H9 (cell line): ENCODE measurements around the gene ZNF750. TPM values are rescaled to one million over a fixed set of nuclear protein-coding genes. Genes with fewer than 3 reads are reported as not detected.

Source experiments
- DNase-seq: peaks from one replicate; pipeline ENCODE4 v3.0.0-alpha.2; 2017
- H2AFZ ChIP-seq: one replicate; pipeline ENCODE4 v1.6.1; 2013; ENCODE audit warnings: mild to moderate bottlenecking, low read length, control low read depth, moderate library complexity
- H2AK5ac ChIP-seq: 2 replicates; pipeline ENCODE4 v1.6.1; 2013; ENCODE audit warnings: low read length, control low read depth, mixed read lengths; ENCODE audit not compliant: insufficient read length
- H2BK120ac ChIP-seq: one replicate; pipeline ENCODE4 v1.6.1; 2013; ENCODE audit warnings: low read depth, mild to moderate bottlenecking, low read length, control low read depth, inconsistent platforms; ENCODE audit not compliant: poor library complexity, severe bottlenecking
- H2BK12ac ChIP-seq: 2 replicates; pipeline ENCODE4 v1.6.1; 2013; ENCODE audit warnings: low read length, control low read depth, mixed read lengths, low read depth; ENCODE audit not compliant: insufficient read length
- H2BK15ac ChIP-seq: 2 replicates; pipeline ENCODE4 v1.6.1; 2013; ENCODE audit warnings: low read depth, low read length, control low read depth
- H2BK20ac ChIP-seq: one replicate; pipeline ENCODE4 v1.6.1; 2013; ENCODE audit warnings: low read depth, mild to moderate bottlenecking, low read length, control low read depth, inconsistent platforms; ENCODE audit not compliant: poor library complexity, severe bottlenecking
- H2BK5ac ChIP-seq: 2 replicates; pipeline ENCODE4 v1.6.1; 2013; ENCODE audit warnings: low read length, control low read depth, mixed read lengths; ENCODE audit not compliant: insufficient read length
- H3K14ac ChIP-seq: 2 replicates; pipeline ENCODE4 v1.6.1; 2013; ENCODE audit warnings: low read length, control low read depth; ENCODE audit not compliant: insufficient read depth
- H3K18ac ChIP-seq: 2 replicates; pipeline ENCODE4 v1.6.1; 2013; ENCODE audit warnings: low read depth, mild to moderate bottlenecking, mixed read lengths, low read length, control low read depth; ENCODE audit not compliant: insufficient read length
- H3K23ac ChIP-seq: 2 replicates; pipeline ENCODE4 v1.6.1; 2013; ENCODE audit warnings: low read length, control low read depth, mixed read lengths, low read depth; ENCODE audit not compliant: insufficient read length
- H3K23me2 ChIP-seq: 2 replicates; pipeline ENCODE4 v1.6.1; 2013; ENCODE audit warnings: low read depth, mild to moderate bottlenecking, mixed read lengths, low read length, control low read depth; ENCODE audit not compliant: insufficient read length, poor library complexity, severe bottlenecking
- H3K27ac ChIP-seq: 2 replicates; pipeline ENCODE4 v1.5.1; 2013; ENCODE audit warnings: low read length, control low read depth, mixed read lengths, low read depth; ENCODE audit not compliant: insufficient read length
- H3K27me3 ChIP-seq: 2 replicates; pipeline ENCODE4 v1.6.1; 2013; ENCODE audit warnings: low read length, control low read depth, inconsistent platforms; ENCODE audit not compliant: insufficient read depth
- H3K4ac ChIP-seq: 2 replicates; pipeline ENCODE4 v1.6.1; 2013; ENCODE audit warnings: low read depth, mild to moderate bottlenecking, control low read depth, inconsistent platforms, low read length, moderate library complexity
- H3K4me1 ChIP-seq: 2 replicates; pipeline ENCODE4 v1.6.1; 2013; ENCODE audit warnings: low read length, control low read depth, inconsistent platforms; ENCODE audit not compliant: insufficient read depth
- H3K4me2 ChIP-seq: 2 replicates; pipeline ENCODE4 v1.6.1; 2013; ENCODE audit warnings: low read length, control low read depth, mixed read lengths; ENCODE audit not compliant: insufficient read length, insufficient read depth
- H3K56ac ChIP-seq: 2 replicates; pipeline ENCODE4 v1.6.1; 2013; ENCODE audit warnings: low read depth, mild to moderate bottlenecking, mixed read lengths, low read length, control low read depth; ENCODE audit not compliant: insufficient read length
- H3K79me1 ChIP-seq: 2 replicates; pipeline ENCODE4 v1.6.1; 2013; ENCODE audit warnings: low read depth, mild to moderate bottlenecking, moderate library complexity, low read length, control low read depth, inconsistent platforms; ENCODE audit not compliant: insufficient read depth, poor library complexity, severe bottlenecking
- H3K79me2 ChIP-seq: 2 replicates; pipeline ENCODE4 v1.6.1; 2013; ENCODE audit warnings: low read length, control low read depth, inconsistent platforms; ENCODE audit not compliant: insufficient read depth
- H3K9ac ChIP-seq: 2 replicates; pipeline ENCODE4 v1.6.1; 2013; ENCODE audit warnings: low read length, control low read depth, mixed read lengths; ENCODE audit not compliant: insufficient read length; ENCODE audit errors: extremely low read depth
- H3K9me3 ChIP-seq: one replicate; pipeline ENCODE4 v1.6.1; 2013; ENCODE audit warnings: low read depth, low read length, inconsistent platforms; ENCODE audit not compliant: control insufficient read depth
- H3T11ph ChIP-seq: one replicate; pipeline ENCODE4 v1.6.1; 2013; ENCODE audit warnings: mild to moderate bottlenecking, low read length, control low read depth, inconsistent platforms
- H4K20me1 ChIP-seq: one replicate; pipeline ENCODE4 v1.6.1; 2013; ENCODE audit not compliant: control insufficient read depth, insufficient read length, insufficient read depth
- H4K5ac ChIP-seq: 2 replicates; pipeline ENCODE4 v1.6.1; 2013; ENCODE audit warnings: low read depth, mild to moderate bottlenecking, mixed read lengths, low read length, control low read depth; ENCODE audit not compliant: insufficient read length
- H4K8ac ChIP-seq: replicated peaks from 2 replicates; pipeline ENCODE4 v1.6.1; 2013; ENCODE audit warnings: low read length, control low read depth, mixed read lengths, low read depth; ENCODE audit not compliant: insufficient read length
- H4K91ac ChIP-seq: 2 replicates; pipeline ENCODE4 v1.6.1; 2013; ENCODE audit warnings: low read depth, mild to moderate bottlenecking, moderate library complexity, mixed read lengths, low read length, control low read depth; ENCODE audit not compliant: insufficient read length
- H3K27ac Mint-ChIP-seq, 3 experiments: 2 replicates in 2 of 3; 3 replicates in 1 of 3; pipeline ENCODE4 v1.8.0; 2020 to 2021; ENCODE audit warnings: mixed read lengths in 3 of 3, mild to moderate bottlenecking in 1 of 3, moderate library complexity in 1 of 3
- H3K27me3 Mint-ChIP-seq: 2 replicates; pipeline ENCODE4 v1.8.0; 2021; ENCODE audit warnings: low read depth, mild to moderate bottlenecking, moderate library complexity, mixed read lengths
- H3K36me3 Mint-ChIP-seq, 3 experiments: 2 replicates in 2 of 3; 3 replicates in 1 of 3; pipeline ENCODE4 v1.8.0; 2020 to 2021; ENCODE audit warnings: low read depth in 3 of 3, mixed read lengths in 3 of 3; ENCODE audit not compliant: insufficient read depth in 1 of 3
- H3K4me1 Mint-ChIP-seq, 2 experiments: 2 replicates each; pipeline ENCODE4 v1.8.0; 2020; ENCODE audit warnings: mixed read lengths in 2 of 2
- H3K4me3 Mint-ChIP-seq, 2 experiments: 2 replicates in 1 of 2; 3 replicates in 1 of 2; pipeline ENCODE4 v1.8.0; 2020 to 2021; ENCODE audit warnings: mild to moderate bottlenecking in 2 of 2, mixed read lengths in 2 of 2, moderate library complexity in 1 of 2
- H3K9me3 Mint-ChIP-seq, 2 experiments: 2 replicates in 1 of 2; 3 replicates in 1 of 2; pipeline ENCODE4 v1.8.0; 2020; ENCODE audit warnings: mild to moderate bottlenecking in 2 of 2, mixed read lengths in 2 of 2, moderate library complexity in 1 of 2
- WGBS: extraction: QIAGEN DNeasy Blood & Tissue Kit; methylation state at CpG from one replicate; pipeline ENCODE4 v1.1.7; 2013; ENCODE audit warnings: missing lambda C conversion rate, low lambda C conversion rate, mixed read lengths; ENCODE audit not compliant: insufficient read length; ENCODE audit errors: extremely low coverage; 5-methylcytosine and 5-hydroxymethylcytosine counted together
- total RNA-seq: library from RNA; stranded (reverse); gene quantifications from 2 replicates; pipeline ENCODE4 v1.2.1, GENCODE V29; 2021
- TF ChIP-seq, protein P1 (sequence below): fragments of 200-600 bp; sonication (generic); conservative IDR thresholded peaks from 3 replicates; pipeline ENCODE4 v1.8.0; 2021; ENCODE audit warnings: antibody characterized with exemption, mild to moderate bottlenecking

The ZNF750 gene
- total RNA-seq, 1 experiment from 2014 or later, result not detected

DNA sequence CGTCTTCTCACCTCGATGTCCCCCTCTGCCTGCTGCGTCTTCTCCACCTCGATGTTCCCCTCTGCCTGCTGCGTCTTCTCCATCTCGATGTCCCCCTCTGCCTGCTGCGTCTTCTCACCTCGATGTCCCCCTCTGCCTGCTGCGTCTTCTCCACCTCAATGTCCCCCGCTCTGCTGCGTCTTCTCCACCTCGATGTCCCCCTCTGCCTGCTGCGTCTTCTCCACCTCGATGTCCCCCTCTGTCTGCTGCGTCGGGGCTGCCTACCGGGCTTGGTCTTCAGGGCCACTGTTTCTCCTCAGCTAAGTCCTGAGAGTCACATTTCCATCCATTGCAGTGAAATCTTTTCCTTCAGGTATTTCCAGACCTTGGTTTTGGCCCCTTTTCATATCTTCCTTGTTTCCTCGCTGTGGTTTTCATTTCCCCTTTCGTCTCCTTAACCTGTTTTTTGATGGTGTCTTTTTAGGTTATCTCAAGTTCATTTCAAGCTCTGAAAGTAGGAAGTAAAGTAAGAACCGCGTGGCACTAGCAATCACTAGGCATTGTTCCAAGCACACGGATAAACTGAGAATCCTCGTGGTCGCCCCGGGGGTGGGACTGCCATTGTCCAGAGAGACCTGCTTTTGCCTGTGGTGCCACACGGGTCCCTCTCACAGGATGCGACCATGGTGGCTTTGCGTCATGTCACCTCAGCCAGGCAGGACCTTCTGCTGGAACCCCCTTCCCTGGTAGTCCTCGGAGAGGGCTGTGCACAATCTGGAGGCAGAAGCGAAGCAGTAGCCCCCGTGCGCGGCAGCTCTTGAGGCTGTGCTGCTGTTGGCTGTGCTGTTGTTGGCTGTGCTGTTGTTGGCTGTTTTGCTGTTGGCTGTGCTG, 9.5 kb upstream of the ZNF750 start:
- no peaks in the 10 kb centered on the region for H3K27me3 Mint-ChIP-seq
- Histone ChIP-seq H3K4ac (no peak overlapping the region), H3K27ac (no peak overlapping the region), H2BK5ac (no peak overlapping the region), H3K9me3 (no peaks in the 10 kb centered on the region), H2BK12ac (no peak overlapping the region), H3K9ac (no peak overlapping the region), H3K56ac (no peak overlapping the region), H4K91ac (no peak overlapping the region), H3K23ac (no peak overlapping the region), H2BK20ac (no peak overlapping the region), H2AK5ac (no peak overlapping the region), H4K8ac (no peak overlapping the region), H3K18ac (no peak overlapping the region), H3K4me2 (no peak overlapping the region), H4K20me1 (no peaks in the 10 kb centered on the region), H3K27me3 (no peaks in the 10 kb centered on the region), H2BK15ac (no peak overlapping the region), H2BK120ac (no peak overlapping the region), H2AFZ (no peak overlapping the region), H3K4me1 (no peaks in the 10 kb centered on the region), H3K14ac (no peak overlapping the region; the same call in 1 of the 2 replicates), H3K23me2 (no peaks in the 10 kb centered on the region), H4K5ac (no peak overlapping the region), H3K79me2 (no peaks in the 10 kb centered on the region), H3T11ph (no peak overlapping the region), H3K79me1 (no peaks in the 10 kb centered on the region)
- no peak for DNase-seq
- H3K4me1 Mint-ChIP-seq, result no peaks in the 10 kb centered on the region; a peak in 1 of 4 replicates
- H3K4me3 Mint-ChIP-seq, result no peak overlapping the region
- peaks cover 0 to 3% of the 10 kb centered on the region in 2 experiments; a peak in 2 of 5 replicates for H3K9me3 Mint-ChIP-seq
- TF ChIP-seq, protein P1, sequence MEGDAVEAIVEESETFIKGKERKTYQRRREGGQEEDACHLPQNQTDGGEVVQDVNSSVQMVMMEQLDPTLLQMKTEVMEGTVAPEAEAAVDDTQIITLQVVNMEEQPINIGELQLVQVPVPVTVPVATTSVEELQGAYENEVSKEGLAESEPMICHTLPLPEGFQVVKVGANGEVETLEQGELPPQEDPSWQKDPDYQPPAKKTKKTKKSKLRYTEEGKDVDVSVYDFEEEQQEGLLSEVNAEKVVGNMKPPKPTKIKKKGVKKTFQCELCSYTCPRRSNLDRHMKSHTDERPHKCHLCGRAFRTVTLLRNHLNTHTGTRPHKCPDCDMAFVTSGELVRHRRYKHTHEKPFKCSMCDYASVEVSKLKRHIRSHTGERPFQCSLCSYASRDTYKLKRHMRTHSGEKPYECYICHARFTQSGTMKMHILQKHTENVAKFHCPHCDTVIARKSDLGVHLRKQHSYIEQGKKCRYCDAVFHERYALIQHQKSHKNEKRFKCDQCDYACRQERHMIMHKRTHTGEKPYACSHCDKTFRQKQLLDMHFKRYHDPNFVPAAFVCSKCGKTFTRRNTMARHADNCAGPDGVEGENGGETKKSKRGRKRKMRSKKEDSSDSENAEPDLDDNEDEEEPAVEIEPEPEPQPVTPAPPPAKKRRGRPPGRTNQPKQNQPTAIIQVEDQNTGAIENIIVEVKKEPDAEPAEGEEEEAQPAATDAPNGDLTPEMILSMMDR, result no peak
- H3K36me3 Mint-ChIP-seq, result peaks cover 16 to 43% (median 41%) of the 10 kb centered on the region in 3 experiments
- no CpG with 5 or more reads among the region's 33 CpGs for WGBS
- peak overlapping the region in 1 of 3 experiments; percentile 0; a peak in 2 of 7 replicates for H3K27ac Mint-ChIP-seq
